GM21737 (cell line): ENCODE measurements around the gene EZR.

Experiments used
- ATAC-seq: cut with Tn5 transposase; IDR thresholded peaks from one replicate; pipeline ENCODE4 v1.9.1; 2021; ENCODE audit warnings: mild to moderate bottlenecking, moderate library complexity; ENCODE audit not compliant: unreplicated experiment

The EZR gene

DNA sequence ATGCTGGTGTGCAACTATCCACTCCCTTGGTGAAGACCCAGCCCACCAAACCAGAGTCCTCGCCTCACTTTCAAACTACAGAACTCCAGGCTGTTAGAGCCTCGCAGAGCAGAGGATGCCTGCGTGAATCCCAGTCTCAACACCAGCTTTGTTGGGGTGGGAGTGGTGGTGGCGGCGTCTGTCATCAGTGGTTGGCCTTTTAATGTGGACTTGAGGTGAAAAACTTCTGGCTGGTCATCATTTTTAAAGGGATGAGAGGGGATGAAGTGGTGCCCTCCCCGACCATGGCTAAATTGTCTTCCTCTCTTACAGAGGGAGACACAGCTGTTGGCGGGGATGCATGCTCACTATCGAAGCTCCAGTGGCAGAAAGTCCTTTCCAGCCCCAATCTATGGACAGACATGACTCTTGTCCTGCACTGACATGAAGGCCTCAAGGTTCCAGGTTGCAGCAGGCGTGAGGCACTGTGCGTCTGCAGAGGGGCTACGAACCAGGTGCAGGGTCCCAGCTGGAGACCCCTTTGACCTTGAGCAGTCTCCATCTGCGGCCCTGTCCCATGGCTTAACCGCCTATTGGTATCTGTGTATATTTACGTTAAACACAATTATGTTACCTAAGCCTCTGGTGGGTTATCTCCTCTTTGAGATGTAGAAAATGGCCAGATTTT is 54.9 kb downstream of the EZR start:
- no peak for ATAC-seq

GRCh38 chr6:158763434-158764182 is 55.6 kb downstream of the EZR start:
- ATAC-seq = no peak

DNA sequence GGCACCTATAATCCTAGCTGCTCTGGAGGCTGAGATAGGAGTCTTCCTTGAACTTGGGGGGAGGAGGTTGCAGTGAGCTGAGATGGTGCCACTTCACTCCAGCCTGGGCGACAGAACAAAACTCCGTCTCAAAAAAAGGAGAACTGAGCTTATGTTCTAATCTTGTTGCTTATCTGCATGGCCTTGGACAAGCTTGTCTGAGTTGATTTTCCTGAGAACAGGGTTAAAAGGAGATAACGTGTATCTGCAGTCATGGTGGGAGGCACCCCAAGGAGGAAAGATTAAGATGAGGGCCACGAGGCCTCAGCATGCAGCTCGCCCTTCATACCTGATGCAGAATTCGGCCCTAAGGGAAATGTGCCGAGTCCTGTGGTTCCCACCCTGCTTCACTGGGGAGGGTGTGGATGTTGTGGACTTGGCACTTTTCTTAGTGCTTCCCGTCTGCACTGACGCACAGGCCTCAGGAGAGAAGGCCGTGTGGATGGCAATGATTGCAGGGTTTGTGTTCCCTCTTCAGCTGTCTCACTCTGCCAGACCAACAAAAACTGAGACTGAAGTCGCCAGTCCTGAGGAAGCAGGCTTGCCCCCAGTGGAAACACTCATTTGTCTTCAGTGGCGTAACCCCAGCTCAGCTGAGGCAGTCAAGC is 56.3 kb downstream of the EZR start:
- ATAC-seq = no peak

GRCh38 chr6:158761746-158762145 is 57.4 kb downstream of the EZR start:
- ATAC-seq = no peak

DNA sequence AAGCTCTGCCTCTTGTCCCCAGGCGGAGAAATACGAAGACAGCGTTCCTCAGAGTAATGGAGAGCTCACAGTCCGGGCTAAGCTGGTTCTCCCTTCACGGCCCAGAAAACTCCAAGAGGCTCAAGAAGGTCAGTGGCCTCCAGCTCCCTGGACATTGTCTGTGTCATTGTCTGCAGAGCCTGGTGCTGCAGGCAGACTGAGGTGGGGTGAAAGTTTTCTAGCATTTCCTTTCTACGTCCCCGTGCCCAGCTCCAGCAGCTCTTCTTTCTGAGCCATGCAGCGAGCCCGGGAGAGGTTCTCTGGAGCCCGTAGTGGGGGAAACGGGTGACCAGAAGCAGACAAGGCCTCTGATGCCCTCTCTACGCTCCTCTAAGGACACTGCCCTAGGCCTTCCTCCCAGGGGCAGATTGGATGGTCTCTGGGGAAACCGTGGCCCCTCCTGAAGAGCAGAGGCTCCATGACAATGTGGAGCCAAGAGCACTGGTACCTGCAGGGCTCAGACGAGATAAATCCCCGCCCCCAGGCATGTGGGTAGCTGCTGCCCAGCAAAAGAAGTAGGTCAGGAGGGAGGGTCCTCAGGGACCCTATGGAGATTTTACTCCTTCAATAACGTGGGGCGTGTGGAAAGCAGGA is 58.4 kb downstream of the EZR start:
- no peak for ATAC-seq

- no peak for ATAC-seq
Observed at GRCh38 chr6:158759966-158760617, 59.1 kb downstream of the EZR start.

DNA sequence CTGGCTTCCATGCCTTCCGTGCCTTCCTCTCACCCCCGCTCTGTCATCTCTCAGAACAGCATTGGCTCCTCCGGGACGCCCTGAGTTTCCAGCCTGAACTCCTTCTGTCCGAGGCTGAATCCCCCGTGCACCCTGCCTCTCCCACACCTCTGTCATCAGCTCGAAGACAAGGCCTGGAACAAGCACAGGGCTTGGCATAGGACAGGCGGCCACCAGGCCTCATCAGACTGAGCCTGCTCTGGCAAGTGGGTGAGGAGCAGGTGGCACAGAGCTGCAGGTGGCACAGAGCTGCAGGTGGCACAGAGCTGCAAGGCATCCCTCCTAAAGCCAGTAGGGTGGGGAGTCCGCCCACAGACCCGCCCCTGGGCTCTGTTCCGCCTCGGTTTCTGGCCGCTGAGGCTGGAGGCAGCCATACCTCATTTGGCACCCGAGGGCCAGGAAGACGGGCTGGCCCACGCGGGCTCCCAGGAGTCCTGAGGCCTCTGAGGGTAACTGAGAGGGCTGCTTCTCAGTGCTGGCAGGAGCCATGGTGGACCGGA is 60.2 kb downstream of the EZR start:
- no peak for ATAC-seq

DNA sequence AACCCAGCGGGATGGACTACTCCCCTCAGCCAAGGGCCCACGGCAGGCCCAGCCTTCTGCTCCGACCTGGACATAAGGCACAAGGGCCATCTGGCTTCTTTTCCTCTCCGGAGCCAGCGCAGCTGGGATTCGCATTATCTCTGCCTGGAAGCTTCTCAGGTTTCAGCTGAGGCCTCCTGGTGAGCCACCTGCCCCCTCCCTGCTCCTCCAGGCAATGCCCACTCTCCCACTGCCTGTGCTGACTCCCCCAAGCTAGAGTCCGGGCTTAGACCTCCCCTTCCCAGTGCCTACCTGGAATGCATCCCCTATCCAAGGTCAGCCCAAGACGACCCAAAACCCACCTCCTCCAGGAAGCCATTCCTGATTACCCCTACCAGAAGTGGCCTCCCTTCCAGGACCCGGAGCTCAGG is 60.7 kb downstream of the EZR start:
- no peak for ATAC-seq

GRCh38 chr6:158757753-158758090 is 61.4 kb downstream of the EZR start:
- no peak for ATAC-seq

DNA sequence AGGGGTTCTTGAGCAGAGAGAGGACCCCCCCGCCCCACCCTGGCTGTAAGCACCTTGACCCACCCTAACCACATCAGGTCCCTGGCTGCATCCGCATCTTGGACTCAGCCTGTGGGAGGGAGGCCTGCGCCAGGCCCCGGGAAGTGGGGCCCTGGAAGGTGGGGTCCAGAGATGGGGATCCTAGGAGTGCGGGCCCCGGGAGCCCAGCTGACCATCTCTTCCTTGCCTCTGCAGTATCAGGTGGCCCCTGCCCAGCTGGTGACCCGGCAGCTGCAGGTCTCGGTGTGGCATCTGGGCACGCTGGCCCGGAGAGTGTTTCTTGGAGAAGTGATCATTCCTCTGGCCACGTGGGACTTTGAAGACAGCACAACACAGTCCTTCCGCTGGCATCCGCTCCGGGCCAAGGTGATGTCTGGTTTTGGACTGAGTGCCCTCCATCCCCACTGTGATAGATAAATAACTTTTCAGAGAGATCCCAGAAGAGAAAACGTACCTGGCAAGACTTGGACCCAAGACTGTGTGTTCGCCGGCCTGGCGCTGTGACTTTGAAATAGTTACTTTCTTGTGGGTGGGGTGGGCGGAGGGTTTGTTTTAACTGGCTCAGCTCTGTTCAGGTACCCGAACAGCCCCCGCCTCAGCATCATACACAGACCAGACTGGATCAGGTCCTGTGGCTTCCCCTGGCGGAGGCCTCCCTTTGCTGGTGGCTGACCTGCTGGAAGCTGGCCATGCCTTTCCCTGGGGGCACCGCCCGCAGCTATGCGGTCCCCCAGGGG is 62.0 kb downstream of the EZR start:
- ATAC-seq = no peak

DNA sequence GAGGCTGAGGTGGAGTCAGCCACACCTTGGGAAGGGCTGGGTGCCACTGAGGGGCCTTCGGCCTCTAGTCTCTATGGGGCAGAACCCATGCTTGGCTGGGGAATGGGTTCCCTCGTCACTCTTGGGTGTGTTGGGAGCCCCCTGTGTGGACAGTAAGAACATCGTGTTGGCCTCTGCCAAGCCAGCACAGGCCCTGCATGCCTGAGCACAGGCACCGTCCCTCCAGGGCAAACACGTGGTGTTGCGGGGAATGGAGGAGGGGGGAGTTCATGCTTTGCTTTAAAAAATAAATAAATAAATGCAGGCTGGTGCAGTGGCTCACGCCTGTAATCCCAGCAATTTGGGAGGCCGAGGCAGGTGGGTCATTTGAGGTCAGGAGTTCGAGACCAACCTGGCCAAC is 63.0 kb downstream of the EZR start:
- no peak for ATAC-seq

DNA sequence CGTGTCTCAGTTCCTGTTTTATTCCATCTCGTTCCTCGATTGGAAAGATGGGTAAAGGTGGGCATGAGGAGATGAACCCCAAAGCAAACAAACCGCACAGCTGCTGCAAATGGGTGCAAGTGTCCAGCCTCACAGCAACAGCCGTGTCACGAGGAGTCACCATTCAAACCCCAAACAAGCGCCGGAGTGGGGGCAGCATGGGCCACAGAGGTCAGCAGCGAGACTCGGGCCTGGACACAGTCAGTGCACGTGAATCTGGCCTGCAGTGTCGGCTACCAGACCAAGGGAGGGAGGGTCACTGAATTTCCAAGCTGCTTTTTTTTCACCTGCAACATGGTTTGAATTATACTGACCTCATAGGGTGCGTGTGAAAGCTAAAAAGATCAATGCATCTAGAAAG is 63.5 kb downstream of the EZR start:
- no peak for ATAC-seq

GRCh38 chr6:158754738-158755137 is 64.4 kb downstream of the EZR start:
- no peak for ATAC-seq

- no peak for ATAC-seq
Observed at GRCh38 chr6:158753811-158754210, 65.4 kb downstream of the EZR start.

GRCh38 chr6:158752613-158753012 is 66.6 kb downstream of the EZR start:
- ATAC-seq = no peak

- no peak for ATAC-seq
Observed at GRCh38 chr6:158751921-158752320, 67.2 kb downstream of the EZR start.

GRCh38 chr6:158751224-158751623 is 67.9 kb downstream of the EZR start:
- no peak for ATAC-seq

- ATAC-seq = no peak
Observed at GRCh38 chr6:158744986-158745430, 74.2 kb downstream of the EZR start.

DNA sequence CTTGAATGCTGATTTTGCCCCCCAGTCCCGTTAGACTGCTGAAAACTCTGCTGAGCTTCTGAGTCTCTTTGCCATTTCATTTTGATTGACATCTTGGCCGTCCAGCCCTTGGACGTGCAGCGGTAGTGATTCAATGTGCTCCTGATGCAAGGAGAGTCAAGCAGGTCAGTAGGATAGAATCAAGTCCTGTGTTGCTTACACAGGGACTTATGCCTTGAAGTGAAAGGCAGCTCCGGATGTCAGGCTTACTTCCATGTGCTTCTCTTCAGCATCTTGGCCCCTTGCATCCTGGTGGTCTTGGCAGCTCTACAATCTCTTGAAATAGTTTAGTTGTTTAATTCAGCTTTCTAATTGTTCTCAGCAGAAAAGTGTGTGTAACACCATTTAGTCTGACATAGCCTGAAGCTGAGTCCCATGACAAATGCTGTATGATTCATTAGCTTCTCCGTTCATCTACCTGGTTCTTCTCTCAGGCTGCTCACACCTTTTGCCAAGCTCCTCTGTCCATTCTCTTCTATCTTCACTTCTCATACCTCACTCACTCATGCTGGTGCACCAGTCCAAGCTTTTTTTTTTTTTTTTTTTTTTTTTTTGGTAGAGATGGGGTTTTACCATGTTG is 76.0 kb downstream of the EZR start:
- no peak for ATAC-seq

GRCh38 chr6:158739673-158740072 is 79.5 kb downstream of the EZR start:
- ATAC-seq = no peak
